Central memory CD8-positive, alpha-beta T cell (primary cell): Measurements from ENCODE around the gene PDGFD.

ENCODE experiments used
- ATAC-seq: fragments of 150-1000 bp; cut with Tn5 transposase; replicated peaks from 2 replicates; pipeline ENCODE4 v1.10.0; 2022; ENCODE audit warnings: mild to moderate bottlenecking, moderate FRiP score, moderate number of reproducible peaks; ENCODE audit not compliant: poor library complexity, severe bottlenecking; ENCODE audit errors: extremely low read depth
- DNase-seq, 2 donors: peaks; one replicate each; pipeline ENCODE4 v3.0.0; 2021; ENCODE audit warnings: low spot score in 2 of 2
- H3K27ac Mint-ChIP-seq: one replicate; pipeline ENCODE4 v1.8.0; 2022; ENCODE audit warnings: low read depth, mild to moderate bottlenecking, moderate library complexity, mixed read lengths
- H3K27me3 Mint-ChIP-seq: one replicate; pipeline ENCODE4 v1.8.0; 2022; ENCODE audit warnings: mixed read lengths
- H3K36me3 Mint-ChIP-seq: one replicate; pipeline ENCODE4 v1.8.0; 2022; ENCODE audit warnings: mild to moderate bottlenecking, moderate library complexity, mixed read lengths; ENCODE audit not compliant: insufficient read depth
- H3K4me1 Mint-ChIP-seq: one replicate; pipeline ENCODE4 v1.8.0; 2022; ENCODE audit warnings: mixed read lengths
- H3K4me3 Mint-ChIP-seq: one replicate; pipeline ENCODE4 v1.8.0; 2022; ENCODE audit warnings: mild to moderate bottlenecking, moderate library complexity, mixed read lengths
- H3K9me3 Mint-ChIP-seq: one replicate; pipeline ENCODE4 v1.8.0; 2022; ENCODE audit warnings: mixed read lengths

PDGFD gene

DNA sequence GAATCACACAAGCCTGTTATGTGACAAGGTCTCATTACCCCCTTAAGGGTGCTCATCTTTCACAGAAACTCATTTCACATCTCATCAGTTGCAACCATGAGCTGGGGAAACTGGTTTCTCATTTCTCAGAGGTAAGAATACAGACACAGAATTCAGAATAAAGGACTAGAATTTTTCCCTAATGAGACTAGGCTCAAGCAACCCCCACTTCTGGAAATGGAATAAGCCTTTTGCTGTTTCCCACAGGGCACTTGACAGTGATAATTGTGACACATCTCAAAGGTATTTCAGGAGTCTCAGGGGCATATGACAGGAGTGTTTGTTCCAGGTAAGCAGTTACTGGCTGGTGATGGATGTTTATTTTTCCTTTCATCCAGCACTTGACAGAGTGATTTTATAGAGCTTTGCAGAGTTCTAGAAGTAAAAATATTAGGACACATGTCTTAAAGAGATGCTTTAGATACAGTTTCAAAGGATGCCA lies 240.5 kb downstream of the PDGFD start:
- Mint-ChIP-seq H3K27ac (no peak overlapping the region), H3K4me1 (no peaks in the 10 kb centered on the region)
- ATAC-seq: no peak

DNA sequence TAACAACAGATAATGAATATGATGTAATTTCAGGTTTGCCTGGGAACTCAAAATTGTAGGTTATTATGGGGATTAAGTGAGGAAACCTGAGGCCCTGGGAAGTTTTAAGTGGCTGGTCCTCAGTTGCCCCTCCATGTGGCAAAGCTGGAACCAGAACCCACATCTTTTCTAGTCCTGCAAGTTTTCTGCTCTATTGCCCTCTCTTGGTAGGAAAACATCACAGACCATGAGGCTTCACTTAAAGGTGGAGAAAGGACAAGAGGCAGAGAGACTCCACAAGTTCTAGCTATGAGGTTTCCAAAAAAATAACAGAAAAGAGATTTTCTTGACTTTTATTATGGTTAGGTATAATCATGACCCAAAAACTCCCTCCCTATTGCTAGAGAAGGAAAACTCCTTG lies 243.0 kb downstream of the PDGFD start:
- Mint-ChIP-seq H3K27ac (no peak overlapping the region), H3K4me3 (no peak overlapping the region)

More for the DNA sequence above, 240.5 kb downstream of the PDGFD start:
- Mint-ChIP-seq H3K27me3 (no peaks in the 10 kb centered on the region), H3K4me3 (no peak overlapping the region), H3K9me3 (peaks cover 3% of the 10 kb centered on the region), H3K36me3 (peaks cover 2% of the 10 kb centered on the region)
- DNase-seq: no peak

DNA sequence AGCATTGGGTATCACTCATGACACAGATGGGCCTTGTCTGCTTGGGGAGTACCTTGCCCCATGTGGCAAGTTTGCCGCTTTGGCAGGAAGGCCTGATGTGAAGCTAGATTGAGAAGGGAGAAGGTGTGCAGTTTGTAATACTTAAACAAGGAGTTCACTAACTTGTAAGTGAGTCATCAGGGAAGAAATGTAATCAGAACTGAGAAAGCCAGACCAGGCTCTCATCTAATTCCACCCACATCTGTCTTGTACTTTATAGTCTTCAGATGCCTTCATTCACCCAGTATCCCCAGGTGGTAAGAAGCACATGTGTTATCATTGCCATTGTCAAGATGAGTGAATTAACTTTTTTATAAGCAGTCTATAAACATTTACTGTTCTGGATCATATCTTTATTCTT lies 243.5 kb downstream of the PDGFD start:
- DNase-seq (no peak), ATAC-seq (no peak)
- Mint-ChIP-seq H3K27me3 (no peaks in the 10 kb centered on the region), H3K9me3 (peaks cover 5% of the 10 kb centered on the region), H3K4me1 (no peaks in the 10 kb centered on the region), H3K27ac (no peak overlapping the region), H3K36me3 (peaks cover 2% of the 10 kb centered on the region), H3K4me3 (no peak overlapping the region)

More for the DNA sequence above, 243.0 kb downstream of the PDGFD start:
- Mint-ChIP-seq H3K27me3 (no peaks in the 10 kb centered on the region), H3K4me1 (no peaks in the 10 kb centered on the region), H3K36me3 (peaks cover 2% of the 10 kb centered on the region), H3K9me3 (peaks cover 5% of the 10 kb centered on the region)
- ATAC-seq (no peak), DNase-seq (no peak)

DNA sequence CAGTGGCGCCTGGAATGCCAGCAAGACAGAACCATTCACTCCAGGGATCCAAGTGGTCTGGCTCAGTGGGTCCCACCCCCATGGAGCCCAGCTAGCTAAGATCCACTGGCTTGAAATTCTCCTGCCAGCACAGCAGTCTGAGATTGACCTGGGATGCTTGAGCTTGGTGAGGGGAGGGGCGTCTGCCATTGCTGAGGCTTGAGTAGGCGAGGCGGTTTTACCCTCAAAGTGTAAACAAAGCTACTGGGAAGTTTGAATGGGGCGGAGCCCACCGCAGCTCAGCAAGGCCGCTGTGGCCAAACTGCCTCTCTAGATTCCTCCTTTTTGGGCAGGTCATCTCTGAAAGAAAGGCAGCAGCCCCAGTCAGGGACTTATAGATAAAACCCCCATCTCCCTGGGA lies 253.2 kb downstream of the PDGFD start:
- Mint-ChIP-seq H3K9me3 (peaks cover 29% of the 10 kb centered on the region), H3K36me3 (peaks cover 6% of the 10 kb centered on the region), H3K4me1 (peaks cover 6% of the 10 kb centered on the region), H3K27me3 (no peaks in the 10 kb centered on the region), H3K27ac (no peak overlapping the region), H3K4me3 (no peak overlapping the region)
- no peak for ATAC-seq
- DNase-seq: no peak

DNA sequence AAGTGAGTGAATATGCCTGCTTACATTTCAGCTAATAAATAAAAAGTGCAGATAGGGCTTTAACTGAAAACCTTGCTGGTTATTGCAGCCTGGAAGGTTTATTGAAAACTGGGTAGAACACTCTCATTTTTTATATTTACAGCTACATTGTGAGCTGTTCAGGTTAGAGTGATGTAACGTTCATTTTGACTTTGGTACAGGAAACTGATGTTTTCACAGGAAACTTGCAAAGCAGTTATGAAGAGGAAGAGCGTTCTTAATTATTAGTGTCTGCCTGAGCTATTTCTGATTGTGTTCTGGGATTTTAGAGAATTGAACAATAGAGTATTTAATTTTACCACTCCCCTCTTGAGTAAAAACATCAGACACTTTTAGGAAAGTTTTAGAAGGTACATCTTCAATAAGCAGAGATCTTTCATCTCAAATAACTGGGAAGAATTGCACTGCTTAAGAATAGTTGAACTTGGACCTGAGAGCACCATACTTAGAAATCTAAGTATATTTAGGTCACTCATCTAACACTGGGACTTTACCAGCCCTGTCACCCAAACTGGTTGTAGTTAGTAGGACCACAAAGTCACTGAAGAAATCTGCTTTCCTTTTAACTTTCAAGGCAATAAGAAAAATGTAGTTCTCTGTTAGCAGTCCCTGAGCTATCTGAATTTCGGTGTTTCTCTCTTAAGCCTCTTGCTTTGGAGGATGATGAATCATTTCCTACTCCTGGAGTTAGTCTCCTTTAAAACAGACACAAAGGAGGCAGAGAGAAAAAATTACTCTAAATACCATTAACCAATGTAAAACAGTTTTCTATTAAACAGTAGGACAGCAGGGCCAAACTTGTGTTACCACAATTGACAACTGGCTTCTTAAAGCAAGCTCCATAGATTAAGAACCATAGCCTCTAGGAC lies 256.1 kb downstream of the PDGFD start:
- DNase-seq (no peak), ATAC-seq (no peak)
- Mint-ChIP-seq H3K4me3 (no peak overlapping the region), H3K36me3 (peaks cover 6% of the 10 kb centered on the region), H3K9me3 (peaks cover 7% of the 10 kb centered on the region), H3K4me1 (peaks cover 6% of the 10 kb centered on the region), H3K27ac (peak overlapping the region; percentile 52), H3K27me3 (no peaks in the 10 kb centered on the region)

DNA sequence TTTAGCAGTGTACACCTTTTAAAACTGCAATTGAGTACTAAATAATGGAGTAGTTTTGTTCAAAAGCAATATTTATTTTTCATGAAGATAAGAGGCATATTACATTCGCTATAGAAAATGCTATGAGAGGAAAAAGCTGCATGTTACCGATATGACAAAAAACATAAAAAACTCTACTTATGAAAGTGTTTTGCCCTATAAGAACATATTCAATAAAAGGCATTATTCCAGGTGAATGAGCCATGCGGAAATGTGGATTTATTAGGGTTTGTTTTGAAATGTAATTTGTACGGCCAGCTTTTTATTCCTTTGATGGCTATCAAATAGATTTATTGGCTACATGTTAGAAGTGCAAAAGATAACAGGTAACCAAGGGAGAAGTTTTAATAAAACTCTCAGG lies 256.8 kb downstream of the PDGFD start:
- no peak overlapping the region for H3K4me3 Mint-ChIP-seq
- peaks cover 6% of the 10 kb centered on the region for H3K4me1 Mint-ChIP-seq
- H3K27ac Mint-ChIP-seq: peak overlapping the region; percentile 52
- ATAC-seq: no peak
- H3K27me3 Mint-ChIP-seq: no peaks in the 10 kb centered on the region
- peaks cover 7% of the 10 kb centered on the region for H3K9me3 Mint-ChIP-seq
- H3K36me3 Mint-ChIP-seq: peaks cover 6% of the 10 kb centered on the region
- no peak for DNase-seq

DNA sequence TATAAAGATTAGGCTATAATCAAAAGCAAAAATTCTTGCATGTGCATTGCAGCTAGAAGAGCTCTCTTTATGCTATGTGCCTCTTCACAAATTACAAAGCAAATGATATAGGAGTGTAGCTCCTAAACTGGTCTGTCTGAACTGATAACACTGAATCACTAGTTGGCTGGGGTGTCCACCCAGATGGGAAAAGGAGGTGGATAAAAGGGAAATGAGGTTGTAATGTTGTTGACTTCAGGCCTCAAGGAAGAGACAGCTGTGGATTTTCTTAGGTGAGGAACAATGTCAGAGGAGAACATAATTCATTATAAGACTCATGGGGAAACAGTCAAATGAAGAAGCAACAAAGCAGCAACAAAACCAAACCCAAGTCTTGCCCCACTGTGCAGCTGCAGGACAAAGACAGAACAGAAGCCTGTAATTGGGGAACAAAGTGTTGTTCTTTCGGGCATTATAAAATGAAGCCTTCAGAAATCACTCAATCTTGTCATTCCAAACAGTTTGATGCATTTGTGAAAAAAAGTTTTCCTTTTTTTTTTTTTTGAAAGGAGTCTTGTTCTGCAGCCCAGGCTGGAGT lies 257.6 kb downstream of the PDGFD start:
- H3K27ac Mint-ChIP-seq: no peak overlapping the region
- peaks cover under 1% of the 10 kb centered on the region for H3K9me3 Mint-ChIP-seq
- no peaks in the 10 kb centered on the region for H3K27me3 Mint-ChIP-seq
- H3K4me1 Mint-ChIP-seq: peaks cover 6% of the 10 kb centered on the region
- no peak overlapping the region for H3K4me3 Mint-ChIP-seq
- peaks cover 6% of the 10 kb centered on the region for H3K36me3 Mint-ChIP-seq
- ATAC-seq: no peak
- no peak for DNase-seq

DNA sequence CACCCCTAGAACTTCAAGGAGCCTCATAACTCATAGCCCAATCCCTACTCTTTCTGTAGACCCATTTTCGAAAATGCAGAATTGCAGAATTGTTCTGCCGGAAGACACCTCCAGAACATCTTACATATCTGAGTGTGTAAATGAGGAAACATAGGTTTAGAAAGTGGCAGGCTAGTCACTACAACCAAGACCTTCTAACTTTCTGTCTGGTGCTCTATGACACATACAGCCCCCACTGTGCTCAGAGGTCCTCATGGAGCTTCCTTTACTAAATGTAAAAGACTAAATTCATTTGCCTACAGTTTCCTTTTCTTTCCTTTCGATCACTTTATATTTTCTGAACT lies 259.7 kb downstream of the PDGFD start:
- H3K4me3 Mint-ChIP-seq: no peak overlapping the region
- DNase-seq (no peak), ATAC-seq (no peak)
- H3K36me3 Mint-ChIP-seq: peaks cover 4% of the 10 kb centered on the region
- no peaks in the 10 kb centered on the region for H3K9me3 Mint-ChIP-seq
- H3K27ac Mint-ChIP-seq: no peak overlapping the region
- peaks cover 6% of the 10 kb centered on the region for H3K4me1 Mint-ChIP-seq
- H3K27me3 Mint-ChIP-seq: no peaks in the 10 kb centered on the region

DNA sequence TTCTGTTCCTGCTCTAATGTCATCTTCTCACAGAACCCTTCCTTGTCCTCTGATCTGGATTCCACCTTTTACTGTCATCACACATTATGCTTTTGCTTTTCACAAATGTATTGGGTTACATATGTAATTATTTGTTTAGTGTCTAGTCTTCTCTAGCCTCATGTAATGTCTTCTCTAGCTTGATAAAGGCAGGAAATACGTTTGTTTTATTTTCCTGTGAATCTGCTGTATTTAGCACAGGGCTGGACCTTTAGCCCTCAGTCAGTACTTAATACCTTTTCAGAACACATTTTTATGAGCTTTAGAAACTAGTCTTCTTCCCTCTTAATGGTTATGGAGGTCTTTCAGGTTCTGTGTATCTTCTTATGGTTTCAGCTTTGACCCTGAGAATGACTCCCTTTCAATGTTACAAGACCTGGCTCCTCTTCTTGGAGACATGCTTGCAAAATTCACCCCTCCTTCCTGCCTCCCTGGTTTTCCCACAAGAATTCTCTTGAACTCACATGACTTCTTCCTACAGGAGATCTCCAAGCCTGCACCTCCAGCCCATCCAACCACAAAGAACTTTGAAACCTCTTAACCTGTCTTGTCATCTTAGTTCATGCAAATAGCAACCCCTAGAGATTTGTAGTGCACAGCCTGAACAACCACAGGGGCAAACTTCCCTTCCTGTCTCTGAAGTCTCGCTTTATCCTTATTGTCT lies 260.2 kb downstream of the PDGFD start:
- Mint-ChIP-seq H3K36me3 (peaks cover 4% of the 10 kb centered on the region), H3K9me3 (no peaks in the 10 kb centered on the region), H3K4me1 (peaks cover 6% of the 10 kb centered on the region), H3K27me3 (no peaks in the 10 kb centered on the region), H3K4me3 (no peak overlapping the region), H3K27ac (no peak overlapping the region)
- DNase-seq: no peak
- no peak for ATAC-seq

DNA sequence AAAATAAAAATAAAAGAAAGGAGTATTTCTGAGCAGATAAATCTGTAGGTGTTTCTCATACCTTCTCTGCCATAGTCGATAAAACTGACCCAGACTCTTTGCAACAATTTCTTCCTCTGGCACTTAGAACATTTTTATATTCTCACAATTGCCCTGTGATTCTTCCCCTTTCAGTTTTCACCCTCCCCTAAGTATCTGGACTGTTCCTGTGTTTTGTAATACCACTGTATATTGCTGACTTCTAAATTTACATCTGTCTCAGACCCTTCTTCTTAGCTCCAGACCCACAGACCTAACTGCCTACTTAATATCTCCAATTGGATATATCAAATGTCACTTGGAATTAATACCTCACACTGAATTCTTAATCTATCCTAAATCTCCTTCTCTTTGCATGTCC lies 261.0 kb downstream of the PDGFD start:
- Mint-ChIP-seq H3K27me3 (no peaks in the 10 kb centered on the region), H3K36me3 (peaks cover 4% of the 10 kb centered on the region), H3K4me3 (no peak overlapping the region), H3K9me3 (no peaks in the 10 kb centered on the region), H3K27ac (no peak overlapping the region), H3K4me1 (peaks cover 6% of the 10 kb centered on the region)
- DNase-seq (no peak), ATAC-seq (no peak)

DNA sequence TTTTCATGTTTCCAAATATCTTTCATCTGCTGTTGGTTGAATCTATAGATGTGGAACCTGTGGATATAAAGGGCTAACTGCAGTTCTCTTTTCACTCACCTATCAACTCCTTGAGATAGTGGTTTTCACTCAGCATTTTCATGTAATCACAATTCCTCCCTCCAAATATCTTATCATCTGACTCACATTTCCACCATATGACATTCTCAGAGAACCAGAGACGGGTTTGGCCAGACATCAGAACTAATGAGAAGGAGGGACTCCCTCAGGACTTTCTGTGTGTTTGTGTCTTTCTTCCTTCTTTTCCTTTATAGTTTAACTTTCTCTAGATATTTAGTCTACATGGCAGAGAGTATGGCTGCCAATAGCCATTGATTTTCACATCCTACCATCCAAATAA lies 262.3 kb downstream of the PDGFD start:
- Mint-ChIP-seq H3K27me3 (no peaks in the 10 kb centered on the region), H3K4me3 (no peak overlapping the region), H3K9me3 (no peaks in the 10 kb centered on the region), H3K27ac (no peak overlapping the region), H3K4me1 (no peaks in the 10 kb centered on the region), H3K36me3 (peaks cover 4% of the 10 kb centered on the region)
- DNase-seq (no peak), ATAC-seq (no peak)

DNA sequence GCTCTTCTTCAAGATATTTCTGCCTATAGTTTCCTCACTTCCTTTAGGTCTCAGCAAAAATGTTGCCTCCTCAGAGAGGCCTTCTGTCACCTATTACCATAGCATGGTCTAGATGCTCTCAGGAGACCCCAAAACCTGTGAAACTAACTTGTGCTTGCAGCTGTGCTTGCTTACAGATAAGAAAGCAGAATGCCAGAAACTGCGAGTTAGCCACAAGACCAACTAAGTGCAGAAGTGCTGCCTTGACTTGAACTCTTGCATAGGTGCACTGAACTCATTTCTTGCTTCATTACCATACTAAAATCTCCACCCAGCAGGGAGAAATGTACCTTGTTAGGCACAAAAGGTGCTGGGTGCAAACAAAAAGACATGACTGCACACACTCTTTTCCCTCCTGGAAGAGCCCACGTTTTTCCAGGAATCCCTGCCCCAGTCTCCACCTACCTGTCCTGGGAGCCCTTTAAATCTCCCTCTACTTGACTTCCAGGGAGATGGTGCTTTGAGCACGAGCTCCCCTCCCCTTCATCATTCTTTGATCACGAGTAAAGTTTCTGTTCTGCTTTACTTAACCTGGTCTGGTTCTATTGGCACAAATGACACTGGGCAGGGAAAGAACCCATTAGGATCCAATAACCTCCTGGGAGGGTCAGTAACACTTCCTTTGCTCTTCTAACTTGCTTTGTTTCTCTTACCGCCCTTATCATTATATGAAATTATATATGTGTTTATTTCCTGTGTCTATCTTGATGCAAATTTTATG lies 265.2 kb downstream of the PDGFD start:
- Mint-ChIP-seq H3K36me3 (no peaks in the 10 kb centered on the region), H3K4me1 (no peaks in the 10 kb centered on the region), H3K9me3 (no peaks in the 10 kb centered on the region), H3K4me3 (no peak overlapping the region), H3K27me3 (no peaks in the 10 kb centered on the region), H3K27ac (no peak overlapping the region)
- DNase-seq (no peak), ATAC-seq (no peak)
